Fibroblast of villous mesenchyme (primary cell): Measurements from ENCODE around the gene SLC6A4. TPM values are rescaled to one million over a fixed set of nuclear protein-coding genes. Genes with fewer than 3 reads are reported as not detected.

Experiments
- DNase-seq: peaks from one replicate; pipeline ENCODE4 v3.0.0-alpha.2; 2010; ENCODE audit warnings: low read depth
- H3K4me3 ChIP-seq: 2 replicates; pipeline ENCODE4 v1.5.1; 2011; ENCODE audit warnings: low read depth, mild to moderate bottlenecking, low read length
- total RNA-seq: library from RNA; depleted of rRNA; stranded (reverse); fragments of >200 nt; gene quantifications from 2 replicates; pipeline ENCODE4 v1.2.3, GENCODE V29; 2012
- TF ChIP-seq, protein P1 (sequence below): IDR thresholded peaks from 2 replicates; pipeline ENCODE4 v1.5.1; 2012; ENCODE audit warnings: low read depth, mild to moderate bottlenecking, low read length; ENCODE audit not compliant: insufficient read depth

The SLC6A4 gene
- total RNA-seq, 1 donor = not detected

DNA sequence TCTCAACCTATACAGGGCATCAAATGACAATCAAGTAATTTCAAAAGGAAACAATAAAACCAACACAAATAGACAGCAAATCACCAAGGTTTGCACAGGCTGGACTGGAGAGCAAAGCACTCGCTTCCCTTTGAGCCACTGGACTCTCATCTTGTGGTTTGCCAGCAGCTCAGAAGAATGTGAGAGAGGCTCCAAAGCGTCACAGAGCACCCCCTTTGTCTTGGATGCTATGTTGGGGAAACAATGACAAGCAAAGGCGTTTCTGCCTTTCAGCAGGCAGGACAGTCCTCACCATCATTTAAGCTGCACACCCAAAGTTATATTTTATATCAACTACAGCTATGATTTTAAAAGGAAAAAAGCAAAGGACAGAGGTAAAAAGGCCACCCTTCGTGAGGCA is 13.2 kb downstream of the SLC6A4 start:
- no peak for DNase-seq
- TF ChIP-seq, protein P1, sequence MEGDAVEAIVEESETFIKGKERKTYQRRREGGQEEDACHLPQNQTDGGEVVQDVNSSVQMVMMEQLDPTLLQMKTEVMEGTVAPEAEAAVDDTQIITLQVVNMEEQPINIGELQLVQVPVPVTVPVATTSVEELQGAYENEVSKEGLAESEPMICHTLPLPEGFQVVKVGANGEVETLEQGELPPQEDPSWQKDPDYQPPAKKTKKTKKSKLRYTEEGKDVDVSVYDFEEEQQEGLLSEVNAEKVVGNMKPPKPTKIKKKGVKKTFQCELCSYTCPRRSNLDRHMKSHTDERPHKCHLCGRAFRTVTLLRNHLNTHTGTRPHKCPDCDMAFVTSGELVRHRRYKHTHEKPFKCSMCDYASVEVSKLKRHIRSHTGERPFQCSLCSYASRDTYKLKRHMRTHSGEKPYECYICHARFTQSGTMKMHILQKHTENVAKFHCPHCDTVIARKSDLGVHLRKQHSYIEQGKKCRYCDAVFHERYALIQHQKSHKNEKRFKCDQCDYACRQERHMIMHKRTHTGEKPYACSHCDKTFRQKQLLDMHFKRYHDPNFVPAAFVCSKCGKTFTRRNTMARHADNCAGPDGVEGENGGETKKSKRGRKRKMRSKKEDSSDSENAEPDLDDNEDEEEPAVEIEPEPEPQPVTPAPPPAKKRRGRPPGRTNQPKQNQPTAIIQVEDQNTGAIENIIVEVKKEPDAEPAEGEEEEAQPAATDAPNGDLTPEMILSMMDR = no peak
- H3K4me3 ChIP-seq = no peak overlapping the region

DNA sequence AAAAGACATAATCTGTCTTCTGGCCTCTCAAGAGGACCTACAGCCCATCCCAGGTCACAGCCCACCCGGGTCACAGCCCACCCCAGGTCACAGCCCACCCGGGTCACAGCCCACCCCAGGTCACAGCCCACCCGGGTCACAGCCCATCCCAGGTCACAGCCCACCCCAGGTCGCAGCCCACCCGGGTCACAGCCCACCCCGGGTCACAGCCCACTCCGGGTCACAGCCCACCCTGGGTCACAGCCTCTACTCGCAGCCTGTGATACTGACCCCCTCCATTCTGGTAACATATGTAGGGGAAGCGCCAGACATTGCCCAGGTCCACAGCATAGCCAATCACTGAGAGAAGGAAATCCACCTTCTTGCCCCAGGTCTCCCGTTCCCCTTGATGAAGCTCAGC is 14.2 kb downstream of the SLC6A4 start:
- TF ChIP-seq, protein P1 = no peak
- H3K4me3 ChIP-seq = no peak overlapping the region
- no peak for DNase-seq

DNA sequence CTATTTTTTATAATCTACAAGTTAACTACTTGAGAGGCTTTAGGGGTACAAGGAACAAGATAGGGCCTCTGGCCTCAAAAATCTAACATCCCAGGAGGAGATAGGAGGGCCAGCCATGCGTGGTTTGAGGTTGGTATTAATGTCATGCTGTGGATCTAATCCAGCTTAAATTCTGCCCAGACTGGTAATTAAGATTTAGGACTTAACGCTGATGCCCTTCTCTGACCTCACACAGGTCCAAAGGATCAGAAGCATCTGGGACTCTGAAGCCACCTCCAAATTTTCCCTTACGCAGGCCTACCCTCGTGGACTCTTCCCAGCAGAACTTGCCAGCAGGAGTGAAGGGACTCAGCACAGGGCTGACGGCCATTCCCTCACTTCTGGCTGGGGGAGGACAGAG is 15.1 kb downstream of the SLC6A4 start:
- DNase-seq = no peak
- H3K4me3 ChIP-seq = no peak overlapping the region
- TF ChIP-seq, protein P1 = no peak

GRCh38 chr17:30219833-30220232 is 15.7 kb downstream of the SLC6A4 start:
- no peak overlapping the region for H3K4me3 ChIP-seq
- no peak for DNase-seq
- TF ChIP-seq, protein P1 = no peak

- H3K4me3 ChIP-seq = no peak overlapping the region
- DNase-seq = no peak
- TF ChIP-seq, protein P1 = no peak
Measured at GRCh38 chr17:30219315-30219714, 16.2 kb downstream of the SLC6A4 start.

GRCh38 chr17:30218799-30219198 is 16.7 kb downstream of the SLC6A4 start:
- no peak for DNase-seq
- TF ChIP-seq, protein P1 = no peak
- H3K4me3 ChIP-seq = no peak overlapping the region

DNA sequence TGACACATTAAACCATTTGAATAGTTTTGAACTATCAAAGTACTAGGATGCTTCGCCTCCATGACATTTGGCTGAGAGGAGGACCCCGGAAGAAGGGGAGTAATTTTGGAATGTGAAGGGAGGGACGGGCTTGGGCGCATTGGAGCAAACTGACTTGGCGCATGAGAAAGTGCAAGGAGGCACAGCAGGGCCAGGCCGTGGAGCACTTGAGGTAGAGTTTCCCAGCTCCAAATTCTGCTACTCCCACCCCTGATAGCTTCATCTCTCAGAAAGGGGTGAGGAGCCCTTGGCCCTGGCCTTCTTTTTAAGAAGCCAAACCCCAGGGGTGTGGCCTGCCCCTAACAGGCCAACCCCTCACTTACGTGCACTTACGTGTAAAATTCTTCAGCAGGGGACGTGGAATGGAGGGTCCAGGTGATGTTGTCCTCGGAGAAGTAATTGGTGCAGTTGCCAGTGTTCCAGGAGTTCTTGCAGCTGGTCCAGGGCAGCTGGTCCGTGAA is 17.7 kb downstream of the SLC6A4 start:
- TF ChIP-seq, protein P1 = no peak
- DNase-seq = no peak
- H3K4me3 ChIP-seq = no peak overlapping the region
